Measurements from ENCODE around the gene TICRR. TPM values are rescaled to one million over a fixed set of nuclear protein-coding genes. Genes with fewer than 3 reads are reported as not detected.

The TICRR gene
- total RNA-seq, 2 experiments from 2014 or later = 36.5 to 36.9 TPM

GRCh38 chr15:89672221-89673164 lies 97.2 kb downstream of the TICRR start:
- H3K27ac Mint-ChIP-seq = no peak overlapping the region
- no peaks in the 10 kb centered on the region for H3K36me3 Mint-ChIP-seq (ENCODE audit: low read depth)
- DNase-seq (no peak), ATAC-seq (no peak)
- H3K27me3 Mint-ChIP-seq (ENCODE audit: low read depth) = peaks cover 1% of the 10 kb centered on the region
- no peak overlapping the region for H3K4me3 Mint-ChIP-seq
- no peaks in the 10 kb centered on the region for H3K9me3 Mint-ChIP-seq (ENCODE audit: insufficient read depth)
- H3K4me1 Mint-ChIP-seq (ENCODE audit: low read depth) = peaks cover 7% of the 10 kb centered on the region
- ChIA-PET CTCF (interaction anchor here (0.6 to 2.8 kb wide), 7 partner anchors 10 to 495 kb away, joined by 3 to 17 read pairs (median 3); partner anchors contain the start of genes PEX11A, TICRR and WDR93), POLR2A (no interaction called here)

- ChIA-PET POLR2A (no interaction called here), CTCF (interaction anchor here (0.6 to 2.8 kb wide), 8 partner anchors 11 to 496 kb away, joined by 3 to 17 read pairs (median 3); partner anchors contain the start of genes PEX11A, TICRR and WDR93)
- Mint-ChIP-seq H3K4me1 (ENCODE audit: low read depth) (peaks cover 7% of the 10 kb centered on the region), H3K36me3 (ENCODE audit: low read depth) (no peaks in the 10 kb centered on the region), H3K27me3 (ENCODE audit: low read depth) (no peaks in the 10 kb centered on the region), H3K27ac (no peak overlapping the region), H3K9me3 (ENCODE audit: insufficient read depth) (no peaks in the 10 kb centered on the region), H3K4me3 (no peak overlapping the region)
- DNase-seq (peak; percentile 52), ATAC-seq (peak; percentile 69)
Measured at GRCh38 chr15:89673165-89673512, 97.9 kb downstream of the TICRR start.

- Mint-ChIP-seq H3K4me3 (no peak overlapping the region), H3K36me3 (ENCODE audit: low read depth) (no peaks in the 10 kb centered on the region), H3K9me3 (ENCODE audit: insufficient read depth) (no peaks in the 10 kb centered on the region), H3K27ac (no peak overlapping the region), H3K4me1 (ENCODE audit: low read depth) (peaks cover 7% of the 10 kb centered on the region), H3K27me3 (ENCODE audit: low read depth) (peaks cover 5% of the 10 kb centered on the region)
- ATAC-seq (no peak), DNase-seq (no peak)
- ChIA-PET POLR2A (no interaction called here), CTCF (interaction anchor here (2.8 kb wide), 1 partner anchor 12 kb away, joined by 17 read pairs; no protein-coding TSS in a partner anchor)
Measured at GRCh38 chr15:89674526-89674925, 99.3 kb downstream of the TICRR start.

- Mint-ChIP-seq H3K4me1 (ENCODE audit: low read depth) (peaks cover 7% of the 10 kb centered on the region), H3K36me3 (ENCODE audit: low read depth) (no peaks in the 10 kb centered on the region), H3K27ac (no peak overlapping the region), H3K9me3 (ENCODE audit: insufficient read depth) (no peaks in the 10 kb centered on the region), H3K27me3 (ENCODE audit: low read depth) (peaks cover 10% of the 10 kb centered on the region), H3K4me3 (no peak overlapping the region)
- CTCF ChIA-PET = interaction anchor here (0.9 to 1.0 kb wide), 2 partner anchors 65 to 199 kb away, joined by 3 read pairs; no protein-coding TSS in a partner anchor
- POLR2A ChIA-PET = no interaction called here
- ATAC-seq (no peak), DNase-seq (no peak)
Measured at GRCh38 chr15:89675606-89676005, 100.3 kb downstream of the TICRR start.

GRCh38 chr15:89677381-89677780 lies 102.1 kb downstream of the TICRR start:
- no peaks in the 10 kb centered on the region for H3K9me3 Mint-ChIP-seq (ENCODE audit: insufficient read depth)
- H3K4me3 Mint-ChIP-seq = no peak overlapping the region
- POLR2A ChIA-PET = no interaction called here
- H3K27ac Mint-ChIP-seq = no peak overlapping the region
- ATAC-seq = no peak
- H3K27me3 Mint-ChIP-seq (ENCODE audit: low read depth) = peaks cover 10% of the 10 kb centered on the region
- no peaks in the 10 kb centered on the region for H3K36me3 Mint-ChIP-seq (ENCODE audit: low read depth)
- DNase-seq = no peak
- no peaks in the 10 kb centered on the region for H3K4me1 Mint-ChIP-seq (ENCODE audit: low read depth)
- CTCF ChIA-PET = no interaction called here

Other genes with a start within 250 kb of the TICRR start
- gene POLG, start 240.6 kb upstream of the TICRR start, total RNA-seq = 100 to 1,000 TPM; 121 to 128 TPM
- gene RHCG, start 78.9 kb upstream of the TICRR start, total RNA-seq = not detected
- under 1 TPM; 0.21 to 0.37 TPM for gene KIF7, start 80.0 kb downstream of the TICRR start, total RNA-seq
- not detected for gene PLIN1, start 103.9 kb downstream of the TICRR start, total RNA-seq
- 1 to 10 TPM; 1.4 to 1.8 TPM for gene PEX11A, start 115.3 kb downstream of the TICRR start, total RNA-seq
- not detected for gene WDR93, start 115.3 kb downstream of the TICRR start, total RNA-seq
- gene MESP1, start 175.8 kb downstream of the TICRR start, total RNA-seq = 1 to 10 TPM; 1.8 to 2.4 TPM
- not detected for gene MESP2, start 200.9 kb downstream of the TICRR start, total RNA-seq
- gene ANPEP, start 239.4 kb downstream of the TICRR start, total RNA-seq = under 1 TPM; 0.29 to 0.61 TPM